ENCODE measurements around the gene EPHB3.

The EPHB3 gene

GRCh38 chr3:184566441-184567414, 5.1 kb downstream of the EPHB3 start:
- peak overlapping the region; percentile 98 for H3K27ac ChIP-seq
- TF ChIP-seq ZFX (IDR thresholded peaks at IDR 0.05; ENCODE audit: borderline replicate concordance) = no peak
- no peak for TF ChIP-seq CTCF (IDR thresholded peaks at IDR 0.05)

GRCh38 chr3:184567946-184568559, 6.5 kb downstream of the EPHB3 start:
- no peak for TF ChIP-seq ZFX (IDR thresholded peaks at IDR 0.05; ENCODE audit: borderline replicate concordance)
- TF ChIP-seq CTCF (IDR thresholded peaks at IDR 0.05) = no peak
- peak overlapping the region; percentile 98 for H3K27ac ChIP-seq

- H3K27ac ChIP-seq = peak overlapping the region; percentile 98
- TF ChIP-seq CTCF (IDR thresholded peaks at IDR 0.05) = no peak
- TF ChIP-seq ZFX (IDR thresholded peaks at IDR 0.05; ENCODE audit: borderline replicate concordance) = no peak
These were observed 7.0 kb downstream of the EPHB3 start for GRCh38 chr3:184568560-184568923.

GRCh38 chr3:184568924-184569829, 7.6 kb downstream of the EPHB3 start:
- H3K27ac ChIP-seq = peak overlapping the region; percentile 98

GRCh38 chr3:184570035-184570434, 8.4 kb downstream of the EPHB3 start:
- no peak for TF ChIP-seq ZFX (IDR thresholded peaks at IDR 0.05; ENCODE audit: borderline replicate concordance)
- TF ChIP-seq CTCF (IDR thresholded peaks at IDR 0.05) = no peak
- H3K27ac ChIP-seq = peak overlapping the region; percentile 98; the same call in 1 of the 2 replicates

More at GRCh38 chr3:184568924-184569829, 7.6 kb downstream of the EPHB3 start:
- TF ChIP-seq CTCF (IDR thresholded peaks at IDR 0.05) (no peak), ZFX (IDR thresholded peaks at IDR 0.05; ENCODE audit: borderline replicate concordance) (no peak)

GRCh38 chr3:184570489-184570888, 8.9 kb downstream of the EPHB3 start:
- no peak for TF ChIP-seq CTCF (IDR thresholded peaks at IDR 0.05)
- TF ChIP-seq ZFX (IDR thresholded peaks at IDR 0.05; ENCODE audit: borderline replicate concordance) = no peak
- peak overlapping the region; percentile 98; the same call in 1 of the 2 replicates for H3K27ac ChIP-seq

Measured in 22Rv1 (cell line).